NCI-H748 (cell line): ENCODE measurements around the gene BMPER.

Experiments
- DNase-seq: peaks from one replicate; lab custom pipeline; 2025; ENCODE audit not compliant: unreplicated experiment; lab: John Stamatoyannopoulos, UW

The BMPER gene

DNA sequence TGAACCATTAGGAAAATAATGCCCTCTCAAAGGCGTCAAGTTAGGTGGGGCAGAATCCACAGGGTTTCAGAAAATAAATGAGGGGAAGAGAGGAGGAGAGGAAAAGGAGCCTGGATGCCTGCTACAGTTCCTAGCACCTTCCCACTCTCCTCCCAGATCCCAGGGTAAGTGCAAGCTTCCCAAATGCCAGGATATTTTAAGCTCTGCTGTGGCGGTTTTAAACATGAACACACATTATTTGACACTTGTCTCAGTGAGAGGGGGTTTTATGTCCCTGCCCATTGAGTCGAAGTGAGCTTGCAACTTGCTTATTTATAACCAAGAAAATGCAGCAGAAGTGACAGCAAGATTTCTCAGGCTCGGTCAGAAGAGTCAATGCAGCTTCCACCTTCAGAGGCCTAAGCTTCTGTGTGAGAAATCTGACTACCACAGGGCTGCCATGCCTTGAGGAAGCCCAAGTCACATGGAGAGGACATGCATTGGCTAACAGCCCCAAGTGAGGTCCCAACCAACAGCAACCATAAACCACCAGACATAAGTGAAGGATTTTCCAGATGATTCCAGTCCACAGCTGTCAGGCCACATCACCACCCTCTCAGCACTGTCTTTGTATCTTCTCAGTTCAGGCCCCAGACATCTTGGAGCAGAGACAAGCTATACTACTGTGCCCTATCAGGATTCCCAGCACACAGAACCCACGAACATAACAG is 17.9 kb upstream of the BMPER start:
- DNase-seq = no peak

- no peak for DNase-seq
Measured at GRCh38 chr7:33888166-33888565, 17.2 kb upstream of the BMPER start.

GRCh38 chr7:33892945-33893344 is 12.4 kb upstream of the BMPER start:
- no peak for DNase-seq

GRCh38 chr7:33893377-33893776 is 12.0 kb upstream of the BMPER start:
- no peak for DNase-seq

DNA sequence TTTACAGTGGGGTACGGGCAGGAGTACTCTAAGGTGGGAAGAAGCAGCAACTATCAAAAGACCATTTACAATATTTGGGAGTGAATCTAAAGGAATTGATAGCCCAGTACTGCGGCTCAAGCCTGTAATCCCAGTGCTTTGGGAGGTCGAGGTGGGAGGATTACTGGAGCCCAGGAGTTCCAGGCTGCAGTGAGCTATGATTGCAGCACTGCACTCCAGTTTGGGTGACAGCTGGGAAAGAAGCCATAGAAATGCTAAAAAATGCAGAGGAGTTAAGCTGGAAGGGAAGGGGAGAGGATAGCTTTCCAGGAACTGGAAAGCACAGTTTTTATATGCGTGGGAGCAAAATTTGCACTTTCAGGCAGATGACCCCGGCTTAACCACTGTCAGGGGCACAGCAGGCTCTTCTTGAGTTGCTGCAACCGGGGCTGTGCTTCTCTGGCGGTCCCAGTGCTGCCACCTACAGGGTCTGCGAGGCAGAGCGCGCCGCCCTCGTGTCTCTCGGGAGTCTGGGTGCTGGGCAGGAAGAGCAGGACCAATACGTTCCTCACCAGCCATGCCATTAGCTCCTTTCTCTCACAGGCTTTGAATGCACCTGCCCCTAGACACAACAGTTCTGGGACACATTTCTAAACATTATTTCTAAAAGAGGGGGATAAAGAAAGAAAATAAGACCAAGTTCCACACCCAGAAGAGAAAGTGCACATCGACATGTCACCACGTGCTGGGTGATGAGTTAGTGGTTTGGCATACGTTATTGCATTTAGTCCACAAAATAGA is 10.1 kb upstream of the BMPER start:
- DNase-seq = peak; percentile 72

DNA sequence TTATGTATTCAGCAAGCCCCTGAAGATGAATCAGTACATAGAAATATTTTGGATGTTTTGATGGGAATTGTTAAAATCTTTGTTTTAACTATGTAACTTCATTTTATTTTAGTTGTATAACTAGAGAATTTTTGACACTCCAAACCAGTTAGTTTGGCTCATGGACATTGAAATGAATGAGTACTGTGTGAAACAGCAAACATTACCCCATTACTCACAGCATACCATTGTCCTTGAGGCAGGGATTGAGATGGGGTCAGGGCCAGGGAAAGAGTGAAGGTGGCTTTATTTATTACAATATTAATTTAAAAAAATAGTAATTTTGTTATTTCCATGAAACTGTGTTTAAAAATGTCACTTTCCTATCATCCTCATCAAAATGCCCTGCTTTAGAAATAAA is 4.8 kb upstream of the BMPER start:
- DNase-seq = no peak

DNA sequence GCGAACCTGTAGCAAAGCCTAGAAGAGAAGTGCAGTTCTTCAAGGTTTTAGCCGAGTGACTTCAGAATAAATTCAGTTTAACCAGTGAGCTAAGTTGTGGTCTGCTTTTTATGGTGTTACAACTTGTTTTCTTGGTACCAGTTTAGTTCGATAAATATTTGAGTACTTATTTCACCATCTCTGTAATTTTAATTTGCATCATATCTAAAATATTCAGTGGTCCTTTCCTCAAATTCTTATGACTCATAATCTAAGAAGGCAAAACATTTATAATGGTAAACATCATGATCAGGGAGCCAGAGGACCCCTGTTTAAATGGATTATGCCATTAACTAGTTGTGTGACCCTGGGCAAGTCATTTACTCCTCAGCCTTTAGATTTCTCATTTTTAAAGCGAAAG is 4.1 kb upstream of the BMPER start:
- no peak for DNase-seq

- DNase-seq = no peak
Measured at GRCh38 chr7:33901847-33902246, 3.5 kb upstream of the BMPER start.

GRCh38 chr7:33902746-33903145 is 2.6 kb upstream of the BMPER start:
- DNase-seq = no peak

DNA sequence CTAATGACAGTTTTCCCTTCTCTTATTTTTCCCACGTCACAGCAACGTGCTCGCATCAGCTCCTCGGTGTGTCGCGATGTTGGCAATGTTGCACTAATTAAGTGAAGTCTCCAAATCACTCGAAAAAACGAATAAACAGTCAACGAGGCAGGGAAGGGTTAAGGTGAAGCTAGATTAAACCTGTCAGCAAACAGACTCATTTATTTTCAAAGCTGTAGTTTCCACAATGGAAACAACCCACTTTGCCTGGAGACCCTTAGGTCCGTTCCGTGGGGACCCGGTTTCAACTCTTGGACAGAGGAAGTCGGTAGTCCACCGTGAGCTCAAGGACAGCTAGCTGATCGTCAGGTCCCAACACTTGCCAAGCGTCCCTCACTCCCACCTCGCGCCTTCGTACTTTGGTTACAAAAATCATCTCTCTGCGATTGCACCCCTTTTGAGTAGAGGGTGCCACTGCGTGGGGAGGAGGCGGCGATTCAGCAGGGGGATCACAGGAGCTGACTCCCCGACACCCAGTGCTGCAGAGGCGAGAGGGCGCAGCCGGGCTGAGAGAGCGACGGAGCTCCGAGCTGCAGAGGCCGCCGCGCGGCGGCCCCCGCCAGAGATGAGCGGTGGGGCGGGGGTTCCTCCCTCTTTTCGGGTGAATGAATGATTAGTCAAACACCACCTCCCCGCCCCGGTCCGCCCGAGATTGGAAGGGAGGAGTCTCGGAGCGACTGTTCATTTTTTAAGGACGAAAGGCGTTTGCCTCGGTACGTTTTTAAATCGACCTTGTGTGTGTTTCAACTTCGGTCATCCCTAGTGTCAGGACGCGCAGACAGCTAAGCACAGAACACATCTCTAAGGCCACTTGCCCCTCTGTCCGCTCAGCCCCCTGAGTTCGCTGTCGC is 1.3 kb upstream of the BMPER start:
- DNase-seq = peak; percentile 52

DNA sequence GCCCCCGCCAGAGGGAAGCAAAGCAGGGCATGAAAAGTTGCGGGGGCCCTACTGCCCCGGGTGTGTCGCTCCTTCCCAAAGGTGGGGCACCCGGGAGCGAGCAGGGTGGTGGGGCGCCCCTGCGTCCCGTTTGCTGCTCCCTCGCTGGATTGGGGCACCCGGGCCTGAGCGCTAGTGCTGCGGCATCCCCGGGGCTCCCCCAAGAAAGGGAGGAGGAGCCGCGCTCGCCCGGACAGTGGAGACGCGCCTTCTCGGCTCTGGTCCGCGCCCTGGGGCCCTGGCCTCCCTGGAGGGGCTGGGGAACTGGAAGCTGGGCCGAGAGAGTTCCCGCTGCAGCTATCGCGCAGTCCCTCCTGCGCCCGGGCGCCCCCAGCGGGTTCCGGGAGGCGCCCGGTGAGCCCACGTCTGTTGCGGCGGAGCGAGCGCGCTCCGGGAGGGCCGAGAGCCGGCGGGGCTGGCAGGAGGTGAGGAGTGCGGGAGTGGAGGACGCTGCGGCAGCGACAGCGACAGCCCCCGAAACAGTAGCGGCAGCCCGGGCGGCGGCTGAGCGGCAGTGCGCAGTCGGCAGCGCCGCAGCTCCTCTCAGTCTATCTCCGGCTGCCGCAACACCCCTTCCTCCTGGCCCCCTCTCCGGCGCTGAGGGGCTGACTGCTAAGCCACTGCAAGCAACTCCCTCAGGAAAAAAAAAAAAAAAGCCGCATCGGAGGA is 504 bp upstream of the BMPER start:
- DNase-seq = peak; percentile 74

DNA sequence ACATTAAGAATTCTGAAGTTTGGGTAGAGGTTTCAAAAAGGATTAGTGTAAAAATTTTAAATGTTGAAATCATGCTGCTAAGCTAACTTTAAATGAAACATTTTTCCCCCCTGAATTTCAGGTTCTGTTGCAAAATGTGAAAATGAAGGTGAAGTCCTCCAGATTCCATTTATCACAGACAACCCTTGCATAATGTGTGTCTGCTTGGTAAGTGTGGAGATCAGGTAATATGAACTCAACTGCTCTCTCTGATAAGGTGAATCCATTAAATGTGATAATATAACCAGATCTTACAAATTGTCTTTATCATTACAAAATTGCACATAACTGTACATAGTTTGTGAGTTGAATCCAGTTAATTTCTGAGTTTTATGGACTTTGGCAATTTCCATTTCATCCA is 1.4 kb downstream of the BMPER start:
- DNase-seq = no peak

DNA sequence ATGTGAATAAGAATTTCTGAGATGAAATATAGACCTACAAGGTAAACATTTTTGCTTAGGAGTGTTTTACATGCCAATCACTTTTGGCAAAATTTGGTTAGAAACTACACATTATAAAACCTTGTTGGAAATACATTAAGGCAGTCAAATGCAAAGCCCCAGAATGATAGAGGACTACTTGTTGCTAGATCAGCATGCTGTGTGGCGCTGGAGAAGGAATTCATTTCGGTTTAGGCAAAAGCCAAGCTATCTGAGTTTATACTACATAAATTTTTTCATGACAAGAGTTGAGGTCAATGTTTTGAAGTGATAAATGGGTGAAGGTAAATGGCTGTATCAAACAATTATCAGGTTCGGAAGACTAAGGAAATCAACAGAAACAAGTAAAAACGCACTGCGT is 2.3 kb downstream of the BMPER start:
- no peak for DNase-seq

- no peak for DNase-seq
Measured at GRCh38 chr7:33909318-33909717, 4.0 kb downstream of the BMPER start.

DNA sequence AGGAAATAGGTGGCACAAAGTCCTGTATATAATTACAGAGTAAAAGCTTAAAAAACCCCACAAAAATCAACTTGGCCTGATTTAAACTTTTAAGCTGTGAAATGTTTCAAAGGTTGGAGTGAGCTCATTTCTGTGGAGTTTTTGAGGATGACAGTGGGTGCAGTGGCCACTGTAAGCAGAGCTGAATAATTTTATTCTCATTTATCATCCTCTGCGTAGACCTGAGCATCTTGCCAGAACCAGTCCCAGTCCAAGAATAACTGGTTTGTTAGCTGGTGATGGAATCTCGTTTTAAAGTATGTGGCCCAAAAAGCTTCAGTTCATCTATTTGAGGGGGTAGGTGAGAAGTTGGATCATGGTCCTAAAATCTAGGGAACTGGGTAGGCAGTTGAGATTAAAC is 4.4 kb downstream of the BMPER start:
- no peak for DNase-seq

DNA sequence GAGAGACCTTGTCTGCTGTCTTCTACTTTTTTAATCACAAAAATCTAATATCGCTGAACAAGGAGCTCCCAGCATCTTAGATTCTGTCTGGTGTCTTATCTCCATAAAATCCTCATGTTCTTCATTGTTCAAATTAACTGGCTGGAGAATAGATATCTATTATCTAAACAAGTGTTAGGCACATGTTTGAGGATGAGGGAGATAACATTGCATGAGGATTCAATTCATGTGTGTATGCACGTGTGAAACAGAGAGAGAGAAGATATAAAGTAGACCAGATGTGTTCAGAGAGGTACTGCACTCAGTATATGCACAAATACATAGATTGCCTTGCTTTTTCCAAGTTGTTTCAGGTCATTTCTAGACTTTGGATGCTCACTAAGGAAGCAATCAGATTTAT is 5.4 kb downstream of the BMPER start:
- DNase-seq = no peak

DNA sequence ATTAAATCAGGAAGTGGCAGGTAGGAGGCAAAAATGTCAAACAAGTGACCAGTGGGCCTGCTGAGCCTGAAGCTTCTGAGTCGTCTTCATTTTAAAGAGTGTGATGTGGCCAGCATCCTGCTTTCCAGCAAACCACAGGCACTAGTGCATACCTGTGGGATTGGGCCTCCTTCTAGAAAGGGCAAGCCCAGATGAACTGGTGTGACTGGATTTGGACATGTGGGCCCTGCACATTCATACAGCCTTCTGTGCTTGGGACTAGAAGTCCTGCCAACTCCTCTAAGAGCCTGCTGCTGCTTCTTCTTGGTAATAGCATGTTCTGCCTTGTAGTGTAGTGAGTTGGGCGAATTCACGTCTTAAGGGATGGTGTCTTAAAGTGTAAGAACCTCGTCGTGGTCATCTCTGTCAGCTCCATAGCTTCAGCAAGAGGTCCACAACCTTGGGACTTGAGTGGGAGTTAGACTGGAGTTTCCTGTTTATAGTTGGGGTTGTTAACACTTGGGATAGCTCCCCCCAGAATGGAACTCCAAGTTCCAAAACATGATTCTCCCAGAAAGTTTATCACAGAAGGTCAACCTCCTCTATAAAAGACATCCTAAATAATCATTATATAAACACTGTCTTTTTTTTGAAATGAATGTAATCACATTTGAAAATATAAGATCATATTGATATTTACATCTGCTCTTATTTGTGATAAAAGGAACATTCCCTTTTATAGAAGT is 11.2 kb downstream of the BMPER start:
- DNase-seq = no peak

GRCh38 chr7:33917661-33918060 is 12.3 kb downstream of the BMPER start:
- no peak for DNase-seq

GRCh38 chr7:33918438-33919143 is 13.3 kb downstream of the BMPER start:
- no peak for DNase-seq

DNA sequence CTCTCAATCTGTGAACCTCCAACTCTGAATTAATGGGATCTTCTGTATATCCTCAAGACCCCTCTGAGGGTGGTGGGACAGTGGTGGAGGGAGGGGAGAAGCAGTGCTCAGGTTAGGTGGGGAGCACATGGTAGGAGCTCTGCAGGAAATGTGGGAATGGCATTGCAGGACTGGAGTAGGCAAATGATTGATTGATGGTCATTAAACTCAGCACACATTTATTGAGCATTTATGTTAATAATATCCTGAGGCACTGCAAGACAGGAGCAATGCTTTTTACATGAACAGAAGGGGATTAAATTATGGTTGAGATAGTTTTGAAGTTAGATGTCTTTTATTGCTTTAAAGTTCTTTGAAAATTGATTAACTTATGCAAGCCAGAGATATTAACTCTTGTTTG is 14.1 kb downstream of the BMPER start:
- no peak for DNase-seq
